ENCODE results near the gene STK35. TPM values are rescaled to one million over a fixed set of nuclear protein-coding genes. Genes with fewer than 3 reads are reported as not detected.

Gene STK35
- 12.4 to 13.2 TPM (median 12.8 TPM) in 5 replicates for total RNA-seq (2022; extraction: Qiagen RNA extraction; ENCODE audit: low read depth)

GRCh38 chr20:2101057-2101864 is at the start of gene STK35:
TSS of gene STK35 (plus strand) at chr20:2101827. CDS start at chr20:2101882, 55 bp downstream.

Other genes with a start within 250 kb of the STK35 start
- 25.2 to 32.2 TPM (median 27.7 TPM) in 5 replicates for gene SIRPA, start 206.4 kb upstream of the STK35 start, total RNA-seq (2022; extraction: Qiagen RNA extraction; ENCODE audit: low read depth)
- gene PDYN, start 107.8 kb upstream of the STK35 start, total RNA-seq (2022; extraction: Qiagen RNA extraction; ENCODE audit: low read depth): 0.06 TPM in 1 of 5 replicates, not detected in the others
- 0.05 TPM in 1 of 5 replicates, not detected in the others for gene TGM3, start 194.2 kb downstream of the STK35 start, total RNA-seq (2022; extraction: Qiagen RNA extraction; ENCODE audit: low read depth)